Smooth muscle cell (in vitro differentiated cells): Measurements from ENCODE around the gene GLCE. TPM values are rescaled to one million over a fixed set of nuclear protein-coding genes. Genes with fewer than 3 reads are reported as not detected.

Experiments
- DNase-seq: peaks from one replicate; lab custom pipeline; 2025; ENCODE audit not compliant: unreplicated experiment; lab: John Stamatoyannopoulos, UW
- H2AFZ ChIP-seq: fragments of 200-600 bp; sonication (generic); 2 replicates; pipeline ENCODE4 v1.6.0; 2016; ENCODE audit warnings: antibody characterized with exemption, low read depth, mild to moderate bottlenecking
- H3F3A ChIP-seq: fragments of 200-600 bp; sonication (generic); 2 replicates; pipeline ENCODE4 v1.6.0; 2017; ENCODE audit warnings: antibody characterized with exemption, low read depth
- H3K27ac ChIP-seq: fragments of 200-600 bp; sonication (generic); 2 replicates; pipeline ENCODE4 v1.5.1; 2016; ENCODE audit warnings: low read depth, mild to moderate bottlenecking
- H3K27me3 ChIP-seq: fragments of 200-600 bp; sonication (generic); 2 replicates; pipeline ENCODE4 v1.6.1; 2016; ENCODE audit warnings: low read depth, mild to moderate bottlenecking
- H3K36me3 ChIP-seq: fragments of 200-600 bp; sonication (generic); 2 replicates; pipeline ENCODE4 v1.5.1; 2016; ENCODE audit warnings: low read depth
- H3K4me1 ChIP-seq: fragments of 200-600 bp; sonication (generic); 2 replicates; pipeline ENCODE4 v1.5.1; 2016; ENCODE audit warnings: low read depth
- H3K4me2 ChIP-seq: fragments of 200-600 bp; sonication (generic); 2 replicates; pipeline ENCODE4 v1.6.0; 2016; ENCODE audit warnings: mild to moderate bottlenecking
- H3K4me3 ChIP-seq: fragments of 200-600 bp; sonication (generic); 2 replicates; pipeline ENCODE4 v1.5.1; 2016; ENCODE audit warnings: mild to moderate bottlenecking
- H3K79me2 ChIP-seq: fragments of 200-600 bp; sonication (generic); 2 replicates; pipeline ENCODE4 v1.6.0; 2016; ENCODE audit warnings: low read depth, mild to moderate bottlenecking
- H3K9ac ChIP-seq: fragments of 200-600 bp; sonication (generic); 2 replicates; pipeline ENCODE4 v1.6.0; 2016; ENCODE audit warnings: low read depth
- H3K9me3 ChIP-seq: fragments of 200-600 bp; sonication (generic); replicated peaks from 2 replicates; pipeline ENCODE4 v1.5.1; 2016; ENCODE audit warnings: low read depth
- H4K20me1 ChIP-seq: fragments of 200-600 bp; sonication (generic); 2 replicates; pipeline ENCODE4 v1.6.0; 2016; ENCODE audit warnings: low read depth
- CTCF ChIP-seq: fragments of 200-600 bp; sonication (generic); IDR thresholded peaks from 2 replicates; pipeline ENCODE4 v1.5.1; 2017; ENCODE audit warnings: borderline replicate concordance, mild to moderate bottlenecking, antibody characterized with exemption; ENCODE audit not compliant: insufficient read depth, poor library complexity, severe bottlenecking
- WGBS: methylation state at CpG from one replicate; pipeline ENCODE4 v1.1.7; 2016; ENCODE audit warnings: low lambda C conversion rate; 5-methylcytosine and 5-hydroxymethylcytosine counted together
- polyA plus RNA-seq: library from polyadenylated mRNA; unstranded; fragments of >200 nt; fragmentation: Nextera tagmentation; extraction: Ambion mirVana; gene quantifications from 2 replicates; pipeline ENCODE4 v1.2.1, GENCODE V29; 2016
- total RNA-seq: library from RNA; depleted of rRNA; stranded (reverse); fragments of >200 nt; gene quantifications from 2 replicates; pipeline ENCODE4 v1.2.3, GENCODE V29; 2014

Gene GLCE
- total and polyA plus RNA-seq, 2 experiments from 2014 or later = 8.3 to 26.6 TPM

GRCh38 chr15:69119683-69120395, 40.6 kb upstream of the GLCE start:
- H3F3A ChIP-seq = no peaks in the 10 kb centered on the region
- no peaks in the 10 kb centered on the region for H3K36me3 ChIP-seq
- no peak overlapping the region for H3K9ac ChIP-seq
- H3K4me2 ChIP-seq = no peak overlapping the region
- H4K20me1 ChIP-seq = no peaks in the 10 kb centered on the region
- H3K79me2 ChIP-seq = no peaks in the 10 kb centered on the region
- peaks cover 20% of the 10 kb centered on the region for H3K27me3 ChIP-seq
- H3K4me3 ChIP-seq = no peak overlapping the region
- no peak overlapping the region for H3K27ac ChIP-seq
- no peak for DNase-seq
- no peaks in the 10 kb centered on the region for H3K9me3 ChIP-seq
- peaks cover 31% of the 10 kb centered on the region for H3K4me1 ChIP-seq
- no peak overlapping the region for H2AFZ ChIP-seq
- WGBS = 21% methylated on average over 5 of the region's 5 CpGs
- no peak for TF ChIP-seq CTCF

GRCh38 chr15:69120732-69121131, 39.7 kb upstream of the GLCE start:
- Histone ChIP-seq H3K27me3 (peaks cover 17% of the 10 kb centered on the region), H3K9me3 (no peaks in the 10 kb centered on the region), H2AFZ (no peak overlapping the region), H3K4me2 (no peak overlapping the region), H3F3A (no peaks in the 10 kb centered on the region), H3K4me3 (no peak overlapping the region), H3K4me1 (peaks cover 31% of the 10 kb centered on the region), H4K20me1 (no peaks in the 10 kb centered on the region), H3K9ac (no peak overlapping the region), H3K27ac (no peak overlapping the region), H3K36me3 (no peaks in the 10 kb centered on the region), H3K79me2 (no peaks in the 10 kb centered on the region)
- no peak for DNase-seq
- WGBS = 86% methylated on average over 3 of the region's 3 CpGs
- TF ChIP-seq CTCF = no peak

- no peak overlapping the region for H2AFZ ChIP-seq
- H3K27ac ChIP-seq = no peak overlapping the region
- no peak overlapping the region for H3K4me3 ChIP-seq
- H3K27me3 ChIP-seq = peaks cover 11% of the 10 kb centered on the region
- no peaks in the 10 kb centered on the region for H3K79me2 ChIP-seq
- H3K9ac ChIP-seq = no peak overlapping the region
- peaks cover 31% of the 10 kb centered on the region for H3K4me1 ChIP-seq
- H3K4me2 ChIP-seq = no peak overlapping the region
- DNase-seq = no peak
- H4K20me1 ChIP-seq = no peaks in the 10 kb centered on the region
- WGBS = 91% methylated on average over 5 of the region's 5 CpGs
- H3K9me3 ChIP-seq = no peaks in the 10 kb centered on the region
- H3F3A ChIP-seq = no peaks in the 10 kb centered on the region
- no peaks in the 10 kb centered on the region for H3K36me3 ChIP-seq
- no peak for TF ChIP-seq CTCF
These were observed 39.1 kb upstream of the GLCE start for GRCh38 chr15:69121198-69121828.
